Naive thymus-derived CD4-positive, alpha-beta T cell (primary cell): Measurements from ENCODE around the gene ARHGAP33. TPM values are rescaled to one million over a fixed set of nuclear protein-coding genes. Genes with fewer than 3 reads are reported as not detected.

Experiments used
- ATAC-seq: fragments of 150-1000 bp; cut with Tn5 transposase; 2 replicates; pipeline ENCODE4 v1.10.0; 2021; ENCODE audit warnings: mild to moderate bottlenecking, moderate library complexity
- CTCF ChIA-PET: fragments of 350-600 bp; sonication (Branson Sonifier 250); formaldehyde crosslinking; loops from one replicate; lab custom pipeline; 2021; ENCODE audit warnings: antibody characterized with exemption; lab: Charles Lee
- POLR2A ChIA-PET: fragments of 350-600 bp; sonication (Branson Sonifier 250); formaldehyde crosslinking; loops from one replicate; lab custom pipeline; 2021; ENCODE audit warnings: antibody characterized with exemption, inconsistent platforms; lab: Charles Lee
- DNase-seq, 9 donors: peaks; one replicate each; pipeline versions ENCODE4 v3.0.0 to v3.0.0-alpha.2; 2020 to 2022; ENCODE audit warnings: mixed read lengths in 1 of 9
- H3K27ac ChIP-seq: one replicate; pipeline ENCODE4 v1.7.0; 2013; ENCODE audit warnings: mild to moderate bottlenecking, low read depth, low read length, moderate library complexity
- H3K27me3 ChIP-seq, 2 donors: one replicate each; pipeline ENCODE4 v1.7.0; 2013; ENCODE audit warnings: low read length in 2 of 2, mild to moderate bottlenecking in 2 of 2, moderate library complexity in 2 of 2; ENCODE audit not compliant: control insufficient read depth in 2 of 2, insufficient read depth in 2 of 2
- H3K36me3 ChIP-seq, 3 experiments: 1 replicate in 2 of 3; 2 replicates in 1 of 3; pipeline ENCODE4 v1.7.0; 2013; ENCODE audit warnings: low read length in 3 of 3, mild to moderate bottlenecking in 3 of 3, moderate library complexity in 1 of 3; ENCODE audit not compliant: insufficient read depth in 3 of 3, control insufficient read depth in 2 of 3
- H3K4me1 ChIP-seq, 2 donors: one replicate each; pipeline ENCODE4 v1.7.0; 2013; ENCODE audit warnings: low read length in 2 of 2, mild to moderate bottlenecking in 2 of 2, moderate library complexity in 1 of 2; ENCODE audit not compliant: control insufficient read depth in 2 of 2, insufficient read depth in 2 of 2
- H3K4me3 ChIP-seq: 2 replicates; pipeline ENCODE4 v1.7.0; 2013; ENCODE audit warnings: mild to moderate bottlenecking, low read length
- H3K9me3 ChIP-seq, 3 experiments: 1 replicate in 2 of 3; 2 replicates in 1 of 3; pipeline ENCODE4 v1.7.0; 2013; ENCODE audit warnings: low read length in 3 of 3; ENCODE audit not compliant: control insufficient read depth in 2 of 3
- H3K27ac Mint-ChIP-seq, 9 donors: one replicate each; pipeline ENCODE4 v1.8.0; 2020 to 2022; ENCODE audit warnings: mixed read lengths in 9 of 9, mild to moderate bottlenecking in 8 of 9, moderate library complexity in 5 of 9, inconsistent platforms in 2 of 9
- H3K27me3 Mint-ChIP-seq, 5 donors: one replicate each; pipeline ENCODE4 v1.8.0; 2021 to 2022; ENCODE audit warnings: mixed read lengths in 5 of 5, mild to moderate bottlenecking in 1 of 5
- H3K36me3 Mint-ChIP-seq, 5 donors: one replicate each; pipeline ENCODE4 v1.8.0; 2020 to 2022; ENCODE audit warnings: mixed read lengths in 5 of 5, mild to moderate bottlenecking in 3 of 5, inconsistent platforms in 1 of 5
- H3K4me1 Mint-ChIP-seq, 7 donors: one replicate each; pipeline ENCODE4 v1.8.0; 2020 to 2022; ENCODE audit warnings: mixed read lengths in 7 of 7, mild to moderate bottlenecking in 3 of 7, inconsistent platforms in 1 of 7
- H3K4me3 Mint-ChIP-seq, 10 donors: one replicate each; pipeline ENCODE4 v1.8.0; 2020 to 2022; ENCODE audit warnings: mild to moderate bottlenecking in 10 of 10, mixed read lengths in 10 of 10, moderate library complexity in 6 of 10, inconsistent platforms in 2 of 10
- H3K9me3 Mint-ChIP-seq, 11 donors: one replicate each; pipeline ENCODE4 v1.8.0; 2020 to 2022; ENCODE audit warnings: mixed read lengths in 11 of 11, mild to moderate bottlenecking in 4 of 11, inconsistent platforms in 1 of 11, moderate library complexity in 1 of 11
- intact Hi-C, 2 donors: fragments of 100-400 bp; cut with micrococcal nuclease; formaldehyde crosslinking; loops; one replicate each; pipeline ENCODE4 v1.15.1; 2023
- polyA plus RNA-seq, 2 donors: library from polyadenylated mRNA; unstranded; fragments of 300-500 nt; fragmentation: Illumina TruSeq; gene quantifications; one replicate each; pipeline ENCODE4 v1.2.3, GENCODE V29; 2021
- total RNA-seq, 6 experiments: library from RNA in 5 of 6; stranded (reverse) in 5 of 6; gene quantifications; 1 replicate in 5 of 6; 2 replicates in 1 of 6; pipeline ENCODE4 v1.2.3 and lab custom pipeline; 2021 to 2026

The ARHGAP33 gene
- total and polyA plus RNA-seq, 7 experiments from 2014 or later, result 0.09 to 55.5 (median 20.6) TPM

- no peak overlapping the region for H3K27ac ChIP-seq
- no peaks in the 10 kb centered on the region for H3K9me3 ChIP-seq
- ATAC-seq (no peak), DNase-seq (no peak)
- Mint-ChIP-seq H3K27me3 (no peaks in the 10 kb centered on the region), H3K4me1 (peaks cover 0 to 4% (median 0%) of the 10 kb centered on the region in 7 donors), H3K4me3 (no peak overlapping the region), H3K9me3 (no peaks in the 10 kb centered on the region), H3K27ac (no peak overlapping the region), H3K36me3 (peaks cover 0 to 8% (median 2%) of the 10 kb centered on the region in 5 donors)
- no peaks in the 10 kb centered on the region for H3K4me1 ChIP-seq
- no peak overlapping the region for H3K4me3 ChIP-seq
- intact Hi-C loops, result no loop called here
- ChIA-PET CTCF (no interaction called here), POLR2A (no interaction called here)
- H3K36me3 ChIP-seq, result peaks cover 0 to 12% (median 0%) of the 10 kb centered on the region in 3 experiments
- H3K27me3 ChIP-seq, result no peaks in the 10 kb centered on the region
These were observed 11.9 kb downstream of the ARHGAP33 start for GRCh38 chr19:35787227-35787799.

GRCh38 chr19:35788205-35788960 is 13.0 kb downstream of the ARHGAP33 start:
- ATAC-seq (no peak), DNase-seq (no peak)
- Mint-ChIP-seq H3K4me3 (no peak overlapping the region), H3K36me3 (peaks cover 0 to under 1% (median 0%) of the 10 kb centered on the region in 5 donors), H3K9me3 (no peaks in the 10 kb centered on the region), H3K27ac (peak overlapping the region in 1 of 9 donors; percentile 52), H3K27me3 (peaks cover 0 to 4% (median 0%) of the 10 kb centered on the region in 5 donors), H3K4me1 (no peaks in the 10 kb centered on the region)
- CTCF ChIA-PET, result interaction anchor here (0.6 kb wide), 1 partner anchor 389 kb away, joined by 5 read pairs; no protein-coding TSS in a partner anchor
- no peaks in the 10 kb centered on the region for H3K9me3 ChIP-seq
- POLR2A ChIA-PET, result no interaction called here
- H3K27ac ChIP-seq, result no peak overlapping the region
- H3K4me1 ChIP-seq, result no peaks in the 10 kb centered on the region
- H3K4me3 ChIP-seq, result no peak overlapping the region
- H3K36me3 ChIP-seq, result peaks cover 0 to 7% (median 0%) of the 10 kb centered on the region in 3 experiments
- H3K27me3 ChIP-seq, result no peaks in the 10 kb centered on the region
- intact Hi-C loops, result no loop called here

- no peak for DNase-seq
- Histone ChIP-seq H3K4me1 (no peaks in the 10 kb centered on the region), H3K27ac (no peak overlapping the region), H3K27me3 (no peaks in the 10 kb centered on the region), H3K36me3 (peaks cover 0 to 7% (median 0%) of the 10 kb centered on the region in 3 experiments), H3K4me3 (no peak overlapping the region), H3K9me3 (no peaks in the 10 kb centered on the region)
- Mint-ChIP-seq H3K27me3 (peaks cover 0 to 8% (median 5%) of the 10 kb centered on the region in 5 donors), H3K4me1 (no peaks in the 10 kb centered on the region), H3K27ac (no peak overlapping the region), H3K36me3 (no peaks in the 10 kb centered on the region), H3K4me3 (no peak overlapping the region), H3K9me3 (no peaks in the 10 kb centered on the region)
- POLR2A ChIA-PET, result no interaction called here
- CTCF ChIA-PET, result no interaction called here
- intact Hi-C loops, result no loop called here
- ATAC-seq, result no peak
These were observed 14.0 kb downstream of the ARHGAP33 start for GRCh38 chr19:35789195-35789977.

- DNase-seq (no peak), ATAC-seq (no peak)
- H3K4me1 Mint-ChIP-seq, result no peaks in the 10 kb centered on the region
- Histone ChIP-seq H3K4me3 (no peak overlapping the region), H3K4me1 (no peaks in the 10 kb centered on the region), H3K27ac (no peak overlapping the region), H3K9me3 (no peaks in the 10 kb centered on the region), H3K36me3 (peaks cover 0 to 1% (median 0%) of the 10 kb centered on the region in 3 experiments), H3K27me3 (no peaks in the 10 kb centered on the region)
- peaks cover 0 to 8% (median 5%) of the 10 kb centered on the region in 5 donors for H3K27me3 Mint-ChIP-seq
- H3K9me3 Mint-ChIP-seq, result no peaks in the 10 kb centered on the region
- ChIA-PET CTCF (no interaction called here), POLR2A (no interaction called here)
- H3K4me3 Mint-ChIP-seq, result no peak overlapping the region
- H3K36me3 Mint-ChIP-seq, result no peaks in the 10 kb centered on the region
- H3K27ac Mint-ChIP-seq, result no peak overlapping the region
- intact Hi-C loops, result no loop called here
These were observed 14.9 kb downstream of the ARHGAP33 start for GRCh38 chr19:35789978-35790944.

GRCh38 chr19:35790981-35791813 is 15.8 kb downstream of the ARHGAP33 start:
- peaks cover 4 to 13% (median 8%) of the 10 kb centered on the region in 5 donors for H3K27me3 Mint-ChIP-seq
- Histone ChIP-seq H3K27ac (no peak overlapping the region), H3K4me3 (no peak overlapping the region), H3K4me1 (no peaks in the 10 kb centered on the region), H3K36me3 (no peaks in the 10 kb centered on the region), H3K27me3 (no peaks in the 10 kb centered on the region), H3K9me3 (no peaks in the 10 kb centered on the region)
- intact Hi-C loops, result no loop called here
- no peaks in the 10 kb centered on the region for H3K9me3 Mint-ChIP-seq
- DNase-seq (peak in 1 of 9 donors; percentile 11), ATAC-seq (no peak)
- CTCF ChIA-PET, result no interaction called here
- no peaks in the 10 kb centered on the region for H3K36me3 Mint-ChIP-seq
- no peak overlapping the region for H3K4me3 Mint-ChIP-seq
- H3K4me1 Mint-ChIP-seq, result no peaks in the 10 kb centered on the region
- H3K27ac Mint-ChIP-seq, result no peak overlapping the region
- POLR2A ChIA-PET, result no interaction called here
